ENCODE measurements around the gene SIDT2.
"Not testable (repeated sequence)": the region's sequence is repeated elsewhere in the genome, so short reads cannot be mapped to it uniquely, and the experiment has no call there.

The SIDT2 gene

DNA sequence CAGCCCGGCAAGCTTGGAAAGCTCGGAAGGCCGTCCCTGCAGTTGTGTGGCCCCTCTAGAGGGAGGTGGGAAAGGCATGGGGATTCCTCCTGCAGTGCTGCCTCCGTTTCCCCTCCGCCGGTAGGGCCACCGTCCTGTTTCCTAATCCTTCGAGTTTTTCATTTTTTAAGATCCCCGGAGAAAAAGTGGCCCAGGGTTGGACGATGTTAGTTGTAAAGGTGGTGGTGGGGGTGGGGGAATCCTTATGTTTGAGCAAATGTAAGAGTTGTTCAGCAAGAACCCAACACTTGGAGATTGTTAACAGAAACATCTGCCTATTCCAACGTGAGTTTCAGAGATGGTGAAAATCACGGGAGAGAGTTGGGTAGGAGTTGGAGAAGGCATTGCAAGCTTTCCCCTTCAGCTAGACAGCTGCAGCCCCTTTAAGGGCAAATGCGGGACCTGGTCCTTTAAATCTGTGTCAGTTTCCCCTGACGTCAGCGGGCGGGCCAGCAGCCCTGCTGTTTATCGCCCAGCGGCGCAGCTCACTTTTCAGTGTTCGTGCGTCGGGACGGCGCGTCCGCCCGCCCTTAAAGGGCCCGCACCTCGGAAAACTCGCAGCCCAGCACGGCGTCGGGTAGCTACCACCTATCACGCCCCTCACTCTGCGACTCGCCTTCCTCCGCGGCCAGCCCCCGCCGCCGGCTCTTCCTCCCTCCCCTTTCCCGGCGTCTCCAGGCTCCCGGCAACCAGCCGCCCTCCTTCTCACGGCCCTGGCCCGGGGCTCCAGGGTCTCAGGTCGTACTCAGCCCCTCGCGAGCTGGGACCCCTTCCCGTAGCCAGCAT is at the start of gene SIDT2:
TSS of gene SIDT2 (plus strand) at position 534 of the 825 bp plus-strand sequence. CDS start 521 bp downstream, outside the sequence.
- DNase-seq (ENCODE audit: low read depth) = peak; percentile 91

DNA sequence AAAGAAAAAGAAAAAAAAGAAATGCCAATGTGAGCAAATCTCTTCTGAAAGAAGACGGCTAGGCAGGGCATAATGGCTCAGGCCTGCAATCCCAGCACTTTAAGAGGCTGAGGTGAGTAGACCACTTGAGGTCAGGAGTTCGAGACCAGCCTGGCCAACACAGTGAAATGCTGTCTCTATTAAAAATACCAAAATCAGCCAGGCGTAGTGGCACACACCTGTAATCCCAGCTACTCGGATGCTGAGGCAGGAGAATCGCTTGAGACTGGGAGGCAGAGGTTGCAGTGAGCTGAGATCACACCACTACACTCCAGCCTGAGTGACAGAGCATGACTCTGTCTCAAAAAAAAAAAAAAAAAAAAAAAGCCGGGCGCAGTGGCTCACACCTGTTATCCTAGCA is 48.1 kb upstream of the SIDT2 start:
- not testable (repeated sequence) for DNase-seq (ENCODE audit: low read depth)

DNA sequence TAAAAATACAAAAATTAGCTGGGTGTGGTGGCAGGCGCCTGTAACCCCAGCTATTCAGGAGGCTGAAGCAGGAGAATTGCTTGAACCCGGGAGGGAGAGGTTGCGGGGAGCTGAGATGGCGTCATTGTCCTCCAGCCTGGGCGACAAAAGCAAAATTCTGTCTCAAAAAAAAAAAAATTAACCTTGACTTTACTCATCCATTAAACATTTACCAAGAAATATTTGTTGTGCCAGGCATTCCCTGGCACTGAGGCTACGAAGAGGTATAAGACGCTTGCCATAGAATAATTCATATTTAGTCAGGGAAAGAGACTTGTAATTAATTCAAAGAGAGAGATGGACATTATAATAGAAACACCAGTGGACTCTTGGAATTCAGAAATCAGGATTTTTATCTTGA is 47.7 kb upstream of the SIDT2 start:
- DNase-seq (ENCODE audit: low read depth) = no peak

DNA sequence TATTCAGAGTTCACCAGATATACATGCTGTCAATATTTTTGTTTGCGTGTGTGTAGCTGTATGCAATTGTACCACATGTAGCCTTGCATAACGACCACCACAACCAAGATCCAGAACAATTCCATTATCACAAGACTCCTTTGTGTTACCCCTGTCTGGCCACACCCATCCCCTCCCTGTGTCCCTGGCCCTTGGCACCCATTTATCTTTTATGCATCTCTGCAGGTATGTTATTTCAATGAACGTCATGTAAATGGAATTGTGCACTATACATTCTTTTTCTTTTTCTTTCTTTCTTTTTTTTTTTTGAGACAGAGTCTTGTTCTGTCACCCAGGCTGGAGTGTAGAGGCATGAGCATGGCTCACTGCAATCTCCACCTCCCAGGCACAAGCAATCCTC is 44.1 kb upstream of the SIDT2 start:
- no peak for DNase-seq (ENCODE audit: low read depth)

DNA sequence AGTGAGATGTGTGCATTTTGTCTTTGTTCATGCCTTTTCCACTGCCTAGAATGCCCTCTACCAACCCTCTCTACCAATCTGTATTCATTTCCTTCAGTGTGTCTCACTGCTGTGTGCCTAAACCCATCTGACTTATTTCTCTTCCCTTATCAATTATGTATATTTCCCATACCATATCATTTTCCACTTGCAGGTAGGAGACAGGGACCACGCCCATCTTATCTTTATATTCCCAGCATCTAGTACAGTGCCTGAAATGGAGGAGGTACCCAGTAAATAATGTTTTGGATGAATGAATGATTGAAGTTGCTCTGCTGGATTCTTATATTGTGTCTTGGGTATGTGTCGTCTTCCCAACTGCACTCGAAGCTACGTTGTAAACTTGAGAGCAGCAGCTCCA is 43.6 kb upstream of the SIDT2 start:
- DNase-seq (ENCODE audit: low read depth) = not testable (repeated sequence)

DNA sequence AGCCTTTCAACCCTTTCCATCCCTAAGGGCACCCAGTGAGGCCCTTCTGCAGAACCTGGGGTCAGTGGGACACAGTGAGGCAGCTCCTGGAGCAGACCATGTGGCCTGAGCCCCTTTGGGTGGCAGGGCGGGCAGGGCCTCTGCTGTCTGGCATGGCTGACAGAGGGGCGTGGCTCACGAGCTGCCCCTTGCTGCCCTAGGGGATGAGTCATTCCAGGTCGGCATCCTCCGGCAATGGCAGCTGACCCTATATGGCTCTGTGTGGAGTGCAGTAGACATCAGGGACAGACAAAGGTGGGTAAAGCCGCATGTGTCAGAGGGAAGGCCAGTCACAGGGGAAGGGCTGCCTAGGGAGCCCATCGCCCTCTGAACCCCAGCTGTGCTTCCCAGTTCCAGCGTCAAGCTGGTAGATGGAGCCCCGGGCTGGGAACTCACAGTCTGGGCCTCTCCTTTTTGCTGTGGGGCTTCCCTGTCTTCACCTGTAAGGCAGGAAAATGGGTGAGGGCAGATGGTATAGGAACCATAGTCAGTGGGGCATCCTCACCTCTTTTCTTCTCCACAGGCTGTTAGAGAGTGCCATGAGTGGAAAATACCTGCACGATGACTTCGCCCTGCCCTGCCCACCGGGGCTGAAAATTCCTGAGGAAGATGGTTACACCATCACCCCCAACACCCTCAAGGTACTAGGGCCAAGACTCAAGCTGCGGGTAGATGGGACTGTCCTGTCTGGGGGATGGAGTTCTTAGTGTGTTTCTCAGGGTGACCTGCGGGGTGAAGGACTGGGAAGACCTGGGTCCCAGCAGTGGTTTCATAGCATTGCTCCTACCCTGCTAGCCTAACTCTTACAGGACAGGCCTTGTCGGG is 41.1 kb upstream of the SIDT2 start:
- not testable (repeated sequence) for DNase-seq (ENCODE audit: low read depth)

DNA sequence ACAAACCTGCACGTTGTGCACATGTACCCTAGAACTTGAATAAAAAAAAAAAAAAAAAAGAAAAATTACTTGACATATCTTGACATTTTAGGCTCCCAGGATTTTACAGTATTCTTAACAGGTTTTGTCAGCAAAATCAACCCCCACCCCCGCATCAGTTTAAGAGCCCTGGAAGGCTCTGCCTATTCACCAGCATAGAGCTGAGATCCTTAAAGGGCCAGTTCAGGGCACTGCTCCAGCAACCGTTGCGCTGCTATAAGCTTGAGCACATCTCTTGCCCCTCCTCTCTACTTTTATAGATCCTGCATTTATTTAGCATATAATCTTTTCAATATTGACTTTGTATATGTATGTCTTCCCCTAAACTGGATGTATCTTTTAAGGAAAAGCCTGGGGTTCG is 35.2 kb upstream of the SIDT2 start:
- peak; percentile 59 for DNase-seq (ENCODE audit: low read depth)

DNA sequence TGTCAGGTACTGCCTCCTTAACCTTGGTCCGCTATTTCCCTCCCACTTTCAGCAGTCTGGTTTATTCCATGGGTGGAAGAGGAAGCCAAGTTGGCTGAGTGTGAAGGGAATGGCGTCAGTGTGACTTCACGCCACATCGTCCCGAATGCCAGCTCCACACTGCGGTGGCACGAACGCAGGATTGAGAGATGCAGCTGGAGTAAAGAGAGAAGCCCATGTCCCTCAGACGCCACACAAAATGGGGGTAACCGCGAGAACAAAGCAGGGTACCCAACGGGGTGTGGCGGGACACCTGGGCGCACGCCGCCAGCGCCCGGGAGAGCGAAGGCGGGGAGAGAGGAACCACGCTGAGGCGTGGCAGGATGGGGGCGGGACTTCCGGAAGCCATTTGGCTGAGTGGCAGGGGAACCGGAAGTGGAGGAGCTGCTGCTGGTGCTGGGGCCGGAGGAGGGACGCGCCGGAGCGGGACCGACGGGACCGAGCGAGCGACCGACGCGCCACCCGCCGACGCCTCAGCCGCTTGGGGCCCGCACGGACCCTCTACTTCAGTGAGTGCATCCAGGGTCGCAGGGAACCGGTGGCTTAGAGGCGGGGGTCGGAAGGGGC is 34.6 kb upstream of the SIDT2 start, which contains the start of gene PAFAH1B2:
TSS of gene PAFAH1B2 (plus strand) at position 417 of the 606 bp plus-strand sequence. CDS start 8,161 bp downstream, outside the sequence.
- DNase-seq (ENCODE audit: low read depth) = peak; percentile 84

DNA sequence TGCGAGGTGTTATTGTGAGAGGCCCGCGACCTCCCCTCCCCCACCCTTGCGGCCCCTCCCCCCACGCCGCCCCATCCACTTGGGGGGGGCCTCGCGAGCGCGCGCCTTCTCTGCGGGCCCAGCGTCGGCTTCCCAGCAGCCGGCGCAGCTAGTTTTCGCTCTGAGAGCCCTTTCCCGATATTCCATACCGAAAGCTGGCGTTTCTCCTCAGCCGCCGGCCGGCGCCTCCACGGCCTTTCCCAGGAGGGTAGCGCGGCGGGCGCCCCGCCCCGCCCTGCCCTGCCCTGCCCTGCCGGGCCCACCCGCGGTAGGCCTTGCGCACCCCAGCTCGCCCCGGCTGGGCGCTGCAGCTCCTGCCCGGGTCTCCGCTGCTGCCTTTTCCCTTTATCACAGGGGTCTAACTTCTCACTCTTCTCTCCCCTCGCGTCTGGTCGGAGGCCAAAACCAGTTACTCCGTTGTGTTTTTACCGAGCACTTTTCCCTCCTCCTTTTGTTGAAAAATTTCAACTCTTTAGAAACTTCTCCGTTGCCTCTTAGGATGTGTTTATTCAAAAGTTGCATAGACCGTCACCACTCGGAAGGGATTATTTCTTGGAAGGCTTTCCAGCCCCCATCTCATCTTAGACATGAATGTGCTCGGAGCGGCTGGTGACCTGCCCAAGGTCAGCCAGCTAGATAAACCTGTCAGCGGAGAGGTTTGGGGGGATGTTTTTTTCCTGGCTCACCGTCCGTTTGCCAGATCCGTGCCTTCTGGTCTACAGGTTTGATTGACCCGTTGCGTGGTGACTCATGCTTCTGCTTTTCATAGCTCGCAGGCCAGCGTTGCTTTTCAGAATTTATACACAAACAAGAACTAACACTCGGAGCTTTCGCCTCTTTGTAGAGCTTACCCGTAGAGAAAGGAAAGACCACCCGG is 33.8 kb upstream of the SIDT2 start:
- peak; percentile 85 for DNase-seq (ENCODE audit: low read depth)

DNA sequence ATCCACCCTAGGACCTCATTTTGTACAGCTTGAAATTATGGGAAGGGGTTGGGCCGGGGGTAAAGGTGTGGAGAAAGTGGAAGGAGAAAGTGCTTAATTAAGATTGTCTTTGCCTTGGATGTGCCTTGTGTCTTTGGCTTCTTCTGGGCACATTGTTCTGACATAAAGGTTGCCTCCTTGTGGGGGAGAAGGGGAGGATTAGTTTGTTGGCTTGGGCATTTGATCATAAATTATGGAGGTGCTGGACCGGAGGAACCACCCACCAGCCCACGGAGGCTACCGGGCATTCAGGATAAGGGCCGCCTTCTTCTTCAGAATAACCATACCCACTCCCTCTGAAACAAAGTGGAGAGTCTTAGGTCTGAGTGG is 33.2 kb upstream of the SIDT2 start:
- peak; percentile 75 for DNase-seq (ENCODE audit: low read depth)

DNA sequence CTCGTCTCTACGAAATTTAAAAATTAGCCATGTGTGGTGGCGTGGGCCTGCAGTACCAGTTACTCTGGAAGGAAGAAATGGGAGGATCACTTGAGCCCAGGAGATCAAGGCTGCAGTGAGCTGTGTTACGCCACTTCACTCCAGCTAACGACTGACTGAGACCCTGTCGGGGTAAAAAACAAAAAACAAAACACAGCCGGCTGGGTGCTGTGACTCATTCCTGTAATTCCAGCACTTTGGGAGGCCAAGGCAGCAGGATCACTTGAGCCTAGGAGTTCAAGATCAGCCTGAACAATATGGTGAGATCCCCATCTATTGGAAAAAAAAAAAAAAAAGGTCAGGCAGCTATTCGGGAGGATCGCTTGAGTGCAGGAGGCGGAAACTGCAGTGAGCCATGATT is 32.0 kb upstream of the SIDT2 start:
- DNase-seq (ENCODE audit: low read depth) = peak; percentile 52

DNA sequence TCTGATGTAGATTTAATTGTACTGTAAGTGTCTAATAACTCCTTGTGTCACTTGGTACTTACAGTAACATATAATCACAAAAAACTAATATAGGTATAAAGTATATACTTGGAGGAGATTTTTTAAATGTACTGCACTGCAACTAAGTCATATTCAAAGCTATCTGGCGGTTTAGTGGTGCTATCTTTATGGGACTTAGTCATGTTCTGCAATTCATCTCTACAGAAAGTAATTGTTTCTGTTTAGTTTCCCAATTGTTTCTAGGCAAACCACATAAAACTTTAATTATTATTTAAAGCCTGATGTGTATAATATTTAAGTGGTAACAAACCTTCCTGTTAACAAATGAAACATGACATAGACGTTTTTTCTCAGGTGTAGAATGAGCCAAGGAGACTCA is 26.5 kb upstream of the SIDT2 start:
- peak; percentile 65 for DNase-seq (ENCODE audit: low read depth)

DNA sequence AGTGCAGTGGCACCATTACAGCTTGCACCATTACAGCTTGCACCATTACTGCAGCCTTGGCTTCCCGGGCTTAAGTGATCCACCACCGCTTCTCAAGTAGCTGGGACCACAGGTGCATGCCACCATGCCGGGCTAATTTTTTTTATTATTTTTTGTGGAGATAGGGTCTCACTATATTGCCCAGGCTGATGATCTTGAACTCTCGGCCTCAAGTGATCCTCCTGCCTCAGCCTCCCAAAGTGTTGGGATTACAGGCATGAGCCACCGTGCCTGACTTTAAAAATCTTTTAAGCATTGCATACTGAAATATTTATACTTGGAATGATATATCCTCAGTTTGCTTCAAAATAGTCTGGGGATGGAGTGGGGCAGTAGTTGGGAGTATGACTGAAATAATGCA is 24.1 kb upstream of the SIDT2 start:
- no peak for DNase-seq (ENCODE audit: low read depth)

DNA sequence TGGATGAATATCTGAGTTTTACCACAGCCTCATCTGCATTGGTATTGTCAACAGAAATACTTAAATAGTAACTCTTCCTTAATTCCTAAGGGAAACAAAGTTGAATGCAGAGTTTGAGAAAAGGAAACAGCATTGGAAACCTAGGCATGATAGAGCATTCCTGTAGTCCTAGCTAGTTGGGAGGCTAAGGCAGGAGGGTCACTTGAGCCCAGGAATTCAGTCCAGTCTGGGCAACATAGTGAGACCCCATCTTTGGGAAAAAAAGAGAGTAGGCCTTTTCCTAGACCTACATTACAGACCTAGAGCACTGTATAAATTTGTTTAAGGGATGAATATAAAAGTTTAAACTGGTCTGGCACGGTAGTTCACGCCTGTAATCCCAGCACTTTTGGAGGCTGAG is 21.0 kb upstream of the SIDT2 start:
- DNase-seq (ENCODE audit: low read depth) = no peak

DNA sequence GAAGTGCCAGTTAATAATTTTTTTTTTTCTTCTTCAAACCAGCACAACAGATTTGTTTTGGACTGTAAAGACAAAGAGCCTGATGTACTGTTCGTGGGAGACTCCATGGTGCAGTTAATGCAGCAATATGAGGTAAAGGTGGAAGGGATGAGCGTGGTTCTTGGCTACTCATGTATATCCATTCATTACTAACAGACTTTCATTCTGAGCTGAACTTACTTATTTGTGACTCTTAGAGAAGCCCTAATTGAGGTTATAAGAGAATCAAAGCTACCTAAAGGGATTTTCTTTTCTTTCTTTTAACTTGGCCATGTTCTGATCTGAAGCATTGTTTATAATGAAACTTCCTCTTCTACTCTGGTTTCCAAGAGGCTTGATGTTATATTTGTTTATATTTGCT is 18.7 kb upstream of the SIDT2 start:
- no peak for DNase-seq (ENCODE audit: low read depth)

DNA sequence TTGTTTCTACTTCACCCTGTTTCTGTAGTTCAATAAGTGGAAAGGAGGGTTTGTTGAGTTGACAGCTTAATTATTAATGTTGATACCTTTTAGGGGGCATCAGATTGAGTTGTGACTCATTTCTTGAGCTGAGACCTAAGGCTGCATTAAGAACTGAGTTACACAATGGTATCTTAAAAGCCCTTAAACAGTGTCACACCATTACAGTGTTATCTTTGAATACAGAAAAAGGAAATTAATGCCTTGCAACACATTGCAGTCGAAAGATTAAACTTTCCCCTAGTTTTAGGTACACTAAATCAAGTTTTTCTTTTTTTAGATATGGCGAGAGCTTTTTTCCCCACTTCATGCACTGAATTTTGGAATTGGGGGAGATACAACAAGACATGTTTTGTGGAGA is 17.7 kb upstream of the SIDT2 start:
- peak; percentile 61 for DNase-seq (ENCODE audit: low read depth)

DNA sequence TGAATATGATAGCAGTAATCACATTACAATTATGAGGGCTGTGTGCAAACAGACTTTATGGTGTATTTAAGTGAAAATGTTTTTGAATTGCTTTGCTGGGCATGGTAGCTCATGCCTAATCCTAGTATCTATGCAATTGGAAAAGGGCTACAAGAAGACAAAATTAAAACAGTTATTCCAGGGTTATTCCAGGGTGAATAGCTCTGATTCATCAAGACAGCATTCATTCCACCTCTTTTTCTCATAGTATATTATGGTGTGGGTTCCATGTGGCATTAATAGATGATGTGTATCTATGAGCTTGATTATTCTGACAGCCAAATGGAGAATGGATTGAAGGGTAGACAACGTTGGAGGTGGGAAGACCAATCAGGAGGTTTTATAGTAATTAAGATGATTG is 12.1 kb upstream of the SIDT2 start:
- DNase-seq (ENCODE audit: low read depth) = no peak

DNA sequence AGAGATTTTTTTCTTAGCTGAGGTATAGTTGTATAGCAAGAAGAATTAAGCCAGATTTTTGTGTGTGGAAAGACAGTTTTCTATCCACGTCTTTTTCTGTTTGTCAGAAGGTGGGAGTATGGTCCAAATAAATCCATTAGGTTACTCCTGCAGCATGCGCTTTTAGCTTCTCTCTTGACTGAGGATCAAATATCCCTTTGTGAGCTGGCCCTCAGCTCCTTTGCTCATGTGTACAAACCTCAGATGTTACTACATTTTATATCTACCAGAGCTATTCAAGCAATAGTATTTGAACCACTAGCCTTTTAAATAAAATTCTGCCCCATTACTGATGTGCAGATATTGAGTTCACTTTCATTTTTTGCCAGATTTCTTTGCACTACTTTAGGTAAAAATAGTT is 8.8 kb upstream of the SIDT2 start:
- no peak for DNase-seq (ENCODE audit: low read depth)

DNA sequence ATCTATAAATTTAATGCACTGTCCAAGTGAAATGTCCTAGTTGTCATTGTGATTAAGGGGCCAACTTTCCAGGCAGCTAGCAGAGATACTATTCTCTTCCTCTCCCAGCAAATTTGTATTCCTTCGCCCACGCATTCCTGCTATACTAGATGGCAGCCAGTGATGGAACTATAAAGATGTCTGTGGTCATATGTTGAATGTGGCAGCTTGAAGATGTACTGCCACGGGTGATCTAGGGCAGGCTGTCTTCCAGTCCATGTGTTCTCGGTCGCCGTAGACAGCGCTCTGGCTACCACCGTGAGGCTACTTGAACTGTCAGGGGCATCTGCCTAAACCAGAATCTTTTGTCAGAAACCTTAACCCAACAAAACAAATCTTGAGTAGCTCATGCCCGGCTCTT is 8.3 kb upstream of the SIDT2 start:
- peak; percentile 53 for DNase-seq (ENCODE audit: low read depth)

DNA sequence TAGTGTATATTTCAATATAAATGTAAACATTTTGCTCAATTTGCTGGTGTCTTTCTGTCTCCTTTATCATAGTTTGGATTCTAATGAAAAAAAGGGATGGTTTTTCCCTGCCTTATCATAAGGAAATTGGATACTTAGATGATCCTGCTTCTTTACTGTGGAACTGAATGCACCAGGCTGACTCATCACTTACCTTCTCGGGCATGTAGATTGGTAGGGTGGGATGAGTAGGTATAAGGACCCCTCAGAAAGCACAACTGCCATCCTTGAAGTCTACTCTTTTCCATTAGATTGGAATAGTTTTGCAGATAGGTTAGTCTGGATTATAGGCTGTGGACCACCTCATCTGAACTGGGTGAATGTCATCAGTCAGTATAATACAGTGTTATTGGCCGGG is 7.5 kb upstream of the SIDT2 start:
- no peak for DNase-seq (ENCODE audit: low read depth)

DNA sequence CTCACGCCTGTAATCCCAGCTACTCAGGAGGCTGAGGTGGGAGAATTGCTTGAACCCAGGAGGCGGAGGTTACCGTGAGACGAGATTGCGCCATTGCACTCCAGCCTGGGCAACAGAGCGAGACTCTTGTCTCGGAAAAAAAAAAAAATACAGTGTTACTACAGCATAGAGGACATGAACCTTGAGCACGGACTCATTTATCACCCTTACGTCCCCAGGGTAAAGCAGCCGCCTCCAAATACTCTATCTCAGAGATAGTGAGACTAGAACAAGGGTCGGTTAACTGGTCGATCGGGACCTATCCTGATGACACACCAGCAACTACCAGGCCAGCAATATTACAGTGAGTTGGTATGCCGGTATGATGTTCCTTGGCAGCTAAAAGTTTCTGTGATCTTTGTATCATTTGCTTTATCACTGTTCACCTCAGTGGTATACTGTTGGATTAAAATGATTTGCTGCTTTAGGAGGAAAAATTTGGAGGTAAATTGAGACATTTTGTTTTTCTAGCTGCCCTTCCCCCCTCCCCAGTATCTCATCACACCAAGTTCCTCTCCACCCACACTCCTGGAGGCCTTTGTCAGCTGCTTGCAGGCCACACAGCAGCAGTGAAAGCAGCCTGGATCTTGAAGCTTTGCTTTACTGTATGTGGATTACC is 7.0 kb upstream of the SIDT2 start:
- DNase-seq (ENCODE audit: low read depth) = peak; percentile 36

All from amniotic epithelial cell (primary cell).